Peyer's patch (tissue), 4 donors: ENCODE measurements around the gene NPVF.
A peak's percentile ranks its signal among the peaks of the same experiment; 100 is the strongest.

Experiments
- CTCF ChIP-seq, 6 experiments: fragments of 450-650 bp in 4 of 6; fragments of 200-600 bp in 2 of 6; sonication (generic) in 1 of 6; IDR thresholded peaks; one replicate each; pipeline ENCODE4 v1.5.1; 2017 to 2019; ENCODE audit warnings: antibody characterized with exemption in 6 of 6, mild to moderate bottlenecking in 3 of 6, moderate library complexity in 1 of 6
- POLR2A ChIP-seq, 2 donors: fragments of 450-650 bp; IDR thresholded peaks; one replicate each; pipeline ENCODE4 v1.5.1; 2017; ENCODE audit warnings: antibody characterized with exemption in 2 of 2, mild to moderate bottlenecking in 2 of 2, moderate library complexity in 2 of 2

GRCh38 chr7:25216837-25217236 is 11.4 kb downstream of the NPVF start:
- peak; percentile 52 to 85 (median 70) for TF ChIP-seq CTCF (IDR thresholded peaks at IDR 0.05)
- TF ChIP-seq POLR2A (IDR thresholded peaks at IDR 0.05), result no peak
